Astrocyte (in vitro differentiated cells and primary cell): ENCODE data around the gene TMEM132A.

Experiments used
- CTCF ChIP-seq: IDR thresholded peaks from 2 replicates; pipeline ENCODE4 v1.5.1; 2011; ENCODE audit warnings: low read depth, mild to moderate bottlenecking, inconsistent platforms, low read length, moderate library complexity; ENCODE audit not compliant: insufficient read depth
- EZH2 ChIP-seq: IDR thresholded peaks from 2 replicates; pipeline ENCODE4 v1.6.1; 2012; ENCODE audit warnings: mild to moderate bottlenecking, low read length, inconsistent platforms; ENCODE audit not compliant: insufficient read depth

- TF ChIP-seq EZH2 (no peak), CTCF (no peak)
These were observed 44.0 kb downstream of the TMEM132A start for GRCh38 chr11:60968223-60968622.
